Cardiac muscle cell (in vitro differentiated cells and primary cell): ENCODE data around the gene LRCOL1. TPM values are rescaled to one million over a fixed set of nuclear protein-coding genes. Genes with fewer than 3 reads are reported as not detected.

ENCODE experiments used
- DNase-seq, 2 donors: peaks; one replicate each; pipeline versions ENCODE4 v3.0.0 to v3.0.0-alpha.2; 2010 to 2017; ENCODE audit warnings: low read depth in 1 of 2, low spot score in 1 of 2
- H3K27ac ChIP-seq: fragments of 200-600 bp; sonication (generic); 2 replicates; pipeline ENCODE4 v1.5.1; 2016
- H3K27me3 ChIP-seq: fragments of 200-600 bp; sonication (generic); 2 replicates; pipeline ENCODE4 v1.6.0; 2016; ENCODE audit warnings: control low read depth
- H3K36me3 ChIP-seq: fragments of 200-600 bp; sonication (generic); 2 replicates; pipeline ENCODE4 v1.5.1; 2016; ENCODE audit warnings: control low read depth
- H3K4me1 ChIP-seq: fragments of 200-600 bp; sonication (generic); 2 replicates; pipeline ENCODE4 v1.8.1; 2017; ENCODE audit warnings: low read depth, mild to moderate bottlenecking, mixed run types
- H3K4me3 ChIP-seq: fragments of 200-600 bp; sonication (generic); 2 replicates; pipeline ENCODE4 v1.5.1; 2016; ENCODE audit warnings: mild to moderate bottlenecking
- H3K9me3 ChIP-seq: fragments of 200-600 bp; sonication (generic); 2 replicates; pipeline ENCODE4 v1.5.1; 2017; ENCODE audit warnings: low read depth, mild to moderate bottlenecking, control low read depth
- CTCF ChIP-seq: IDR thresholded peaks from 2 replicates; pipeline ENCODE4 v1.5.1; 2012; ENCODE audit warnings: low read depth, mild to moderate bottlenecking, low read length
- polyA plus RNA-seq: library from polyadenylated mRNA; unstranded; fragments of >200 nt; fragmentation: Nextera tagmentation; extraction: Ambion mirVana; gene quantifications from 2 replicates; pipeline ENCODE4 v1.2.1, GENCODE V29; 2016
- total RNA-seq: library from RNA; depleted of rRNA; stranded (reverse); fragments of >200 nt; gene quantifications from 2 replicates; pipeline ENCODE4 v1.2.3, GENCODE V29; 2016

LRCOL1 gene
- total and polyA plus RNA-seq, 2 experiments from 2014 or later = not detected

- DNase-seq = no peak
- Histone ChIP-seq H3K36me3 (no peaks in the 10 kb centered on the region), H3K4me3 (no peak overlapping the region), H3K4me1 (no peaks in the 10 kb centered on the region), H3K27ac (no peak overlapping the region), H3K9me3 (no peaks in the 10 kb centered on the region), H3K27me3 (peaks cover 94% of the 10 kb centered on the region)
- no peak for TF ChIP-seq CTCF
These were observed 25.2 kb downstream of the LRCOL1 start for GRCh38 chr12:132585177-132585576.

GRCh38 chr12:132584429-132584828 lies 26.0 kb downstream of the LRCOL1 start:
- no peak for DNase-seq
- H3K36me3 ChIP-seq = no peaks in the 10 kb centered on the region
- no peak overlapping the region for H3K4me3 ChIP-seq
- H3K27me3 ChIP-seq = peaks cover 86% of the 10 kb centered on the region
- H3K9me3 ChIP-seq = no peaks in the 10 kb centered on the region
- H3K4me1 ChIP-seq = no peaks in the 10 kb centered on the region
- H3K27ac ChIP-seq = no peak overlapping the region
- no peak for TF ChIP-seq CTCF

DNA sequence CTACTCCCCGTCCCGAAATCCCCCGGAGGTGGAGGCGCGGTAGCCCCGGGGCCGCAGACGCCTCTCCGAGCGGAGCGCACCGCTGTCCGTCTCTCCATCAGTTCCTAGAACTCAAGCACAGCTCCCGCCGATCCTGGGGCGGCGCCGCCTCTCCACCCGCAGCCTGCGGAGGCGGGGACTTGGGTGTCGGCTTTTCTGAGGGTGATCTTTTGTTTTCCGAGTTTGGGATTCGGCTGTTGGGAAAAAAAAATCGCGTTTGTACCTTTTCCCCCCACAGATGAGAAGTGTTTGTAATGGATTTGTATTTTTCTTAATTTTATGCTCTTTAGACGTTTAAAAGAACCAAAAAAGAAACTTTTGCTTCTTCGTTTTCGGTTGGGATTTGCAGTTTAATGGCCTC lies 26.6 kb downstream of the LRCOL1 start:
- Histone ChIP-seq H3K27ac (no peak overlapping the region), H3K4me3 (no peak overlapping the region), H3K27me3 (peaks cover 79% of the 10 kb centered on the region), H3K4me1 (no peaks in the 10 kb centered on the region), H3K9me3 (no peaks in the 10 kb centered on the region), H3K36me3 (no peaks in the 10 kb centered on the region)
- TF ChIP-seq CTCF = no peak
- peak in 1 of 2 donors; percentile 30 for DNase-seq

GRCh38 chr12:132583411-132583710 lies 27.0 kb downstream of the LRCOL1 start:
- no peaks in the 10 kb centered on the region for H3K36me3 ChIP-seq
- no peaks in the 10 kb centered on the region for H3K4me1 ChIP-seq
- H3K27ac ChIP-seq = no peak overlapping the region
- TF ChIP-seq CTCF = no peak
- no peak overlapping the region for H3K4me3 ChIP-seq
- no peaks in the 10 kb centered on the region for H3K9me3 ChIP-seq
- H3K27me3 ChIP-seq = peaks cover 76% of the 10 kb centered on the region
- no peak for DNase-seq

GRCh38 chr12:132582582-132583410 lies 27.6 kb downstream of the LRCOL1 start:
- Histone ChIP-seq H3K4me1 (no peaks in the 10 kb centered on the region), H3K4me3 (no peak overlapping the region), H3K27ac (no peak overlapping the region), H3K27me3 (peaks cover 70% of the 10 kb centered on the region), H3K36me3 (peaks cover 1% of the 10 kb centered on the region), H3K9me3 (no peaks in the 10 kb centered on the region)
- TF ChIP-seq CTCF = no peak
- DNase-seq = no peak
